Measurements from ENCODE around the gene CLEC1A.

CLEC1A gene

GRCh38 chr12:10101042-10101579 is 2.3 kb upstream of the CLEC1A start:
- no peak for DNase-seq (ENCODE audit: low spot score)

GRCh38 chr12:10097521-10097920 is 1.3 kb downstream of the CLEC1A start:
- DNase-seq (ENCODE audit: low spot score) = no peak

GRCh38 chr12:10095971-10096370 is 2.8 kb downstream of the CLEC1A start:
- DNase-seq (ENCODE audit: low spot score) = no peak

- no peak for DNase-seq (ENCODE audit: low spot score)
These were observed 4.0 kb downstream of the CLEC1A start for GRCh38 chr12:10094646-10095395.

GRCh38 chr12:10088955-10089900 is 9.6 kb downstream of the CLEC1A start:
- DNase-seq (ENCODE audit: low spot score) = no peak

- no peak for DNase-seq (ENCODE audit: low spot score)
These were observed 10.8 kb downstream of the CLEC1A start for GRCh38 chr12:10088031-10088430.

- DNase-seq (ENCODE audit: low spot score) = no peak
These were observed 12.4 kb downstream of the CLEC1A start for GRCh38 chr12:10086387-10086786.

- DNase-seq (ENCODE audit: low spot score) = no peak
These were observed 14.1 kb downstream of the CLEC1A start for GRCh38 chr12:10084733-10085132.

- no peak for DNase-seq (ENCODE audit: low spot score)
These were observed 16.5 kb downstream of the CLEC1A start for GRCh38 chr12:10082117-10082874.

GRCh38 chr12:10075451-10075850 is 23.3 kb downstream of the CLEC1A start:
- DNase-seq (ENCODE audit: low spot score) = no peak

- DNase-seq (ENCODE audit: low spot score) = no peak
These were observed 25.5 kb downstream of the CLEC1A start for GRCh38 chr12:10073261-10073660.

GRCh38 chr12:10072131-10072530 is 26.7 kb downstream of the CLEC1A start:
- no peak for DNase-seq (ENCODE audit: low spot score)

- DNase-seq (ENCODE audit: low spot score) = no peak
These were observed 28.4 kb downstream of the CLEC1A start for GRCh38 chr12:10070380-10070779.

GRCh38 chr12:10069976-10070375 is 28.8 kb downstream of the CLEC1A start:
- no peak for DNase-seq (ENCODE audit: low spot score)

GRCh38 chr12:10069099-10069498 is 29.7 kb downstream of the CLEC1A start:
- DNase-seq (ENCODE audit: low spot score) = peak; percentile 1

- no peak for DNase-seq (ENCODE audit: low spot score)
These were observed 30.1 kb downstream of the CLEC1A start for GRCh38 chr12:10068644-10069043.

- no peak for DNase-seq (ENCODE audit: low spot score)
These were observed 30.8 kb downstream of the CLEC1A start for GRCh38 chr12:10067942-10068341.

- DNase-seq (ENCODE audit: low spot score) = no peak
These were observed 31.5 kb downstream of the CLEC1A start for GRCh38 chr12:10067264-10067663.

GRCh38 chr12:10065241-10065640 is 33.5 kb downstream of the CLEC1A start:
- DNase-seq (ENCODE audit: low spot score) = no peak

GRCh38 chr12:10058387-10058786 is 40.4 kb downstream of the CLEC1A start:
- DNase-seq (ENCODE audit: low spot score) = no peak

- no peak for DNase-seq (ENCODE audit: low spot score)
These were observed 46.4 kb downstream of the CLEC1A start for GRCh38 chr12:10052193-10052913.

All from RKO (cell line).